HEK293T (cell line): ENCODE measurements around the gene RHOJ.

Experiments
- BHLHE40 ChIP-seq: fragments of 450-650 bp; IDR thresholded peaks from 2 replicates; pipeline ENCODE4 v1.6.1; 2016; ENCODE audit warnings: mild to moderate bottlenecking, moderate library complexity, borderline replicate concordance
- FOXA1 ChIP-seq: fragments of 450-650 bp; IDR thresholded peaks from 2 replicates; pipeline ENCODE4 v1.6.1; 2016; ENCODE audit warnings: mild to moderate bottlenecking
- LEF1 ChIP-seq: fragments of 450-650 bp; IDR thresholded peaks from 2 replicates; pipeline ENCODE4 v1.6.1; 2017; ENCODE audit warnings: mild to moderate bottlenecking, borderline replicate concordance

DNA sequence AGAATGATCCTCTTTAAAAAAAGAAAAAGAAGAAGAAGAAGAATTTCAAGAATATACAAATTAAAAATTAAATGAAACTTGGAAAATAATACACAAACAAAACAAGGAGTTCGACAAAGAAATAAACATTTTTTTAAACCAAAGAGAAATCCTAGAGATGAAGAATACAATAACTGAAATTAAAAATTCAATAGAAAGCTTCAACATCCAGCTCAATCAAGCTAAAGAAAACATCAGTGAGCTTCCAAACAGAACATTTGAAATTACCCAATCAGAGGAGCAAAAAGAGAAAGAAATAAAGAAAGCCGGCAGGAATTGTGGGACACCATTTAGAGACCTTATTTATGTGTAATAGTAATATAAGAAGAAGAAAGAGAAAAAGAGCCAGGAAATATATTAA lies 37.2 kb upstream of the RHOJ start:
- no peak for TF ChIP-seq BHLHE40
- no peak for TF ChIP-seq FOXA1
- TF ChIP-seq LEF1, result no peak
